ENCODE data around the gene SNRPD1. TPM values are rescaled to one million over a fixed set of nuclear protein-coding genes. Genes with fewer than 3 reads are reported as not detected.
A peak's percentile ranks its signal among the peaks of the same experiment; 100 is the strongest.
"Not testable (repeated sequence)": the region's sequence is repeated elsewhere in the genome, so short reads cannot be mapped to it uniquely, and the experiment has no call there.

SNRPD1 gene
- total RNA-seq, 1 donor from 2014 or later = 12.4 TPM

- Histone ChIP-seq H3K36me3 (ENCODE audit: control insufficient read depth, insufficient read depth, low read length) (no peaks in the 10 kb centered on the region), H3K27me3 (ENCODE audit: control insufficient read depth, insufficient read depth, low read length) (no peaks in the 10 kb centered on the region), H3K4me3 (ENCODE audit: low read depth, low read length) (no peak overlapping the region)
- DNase-seq (ENCODE audit: low read depth) = peak; percentile 62
- TF ChIP-seq, protein P1, sequence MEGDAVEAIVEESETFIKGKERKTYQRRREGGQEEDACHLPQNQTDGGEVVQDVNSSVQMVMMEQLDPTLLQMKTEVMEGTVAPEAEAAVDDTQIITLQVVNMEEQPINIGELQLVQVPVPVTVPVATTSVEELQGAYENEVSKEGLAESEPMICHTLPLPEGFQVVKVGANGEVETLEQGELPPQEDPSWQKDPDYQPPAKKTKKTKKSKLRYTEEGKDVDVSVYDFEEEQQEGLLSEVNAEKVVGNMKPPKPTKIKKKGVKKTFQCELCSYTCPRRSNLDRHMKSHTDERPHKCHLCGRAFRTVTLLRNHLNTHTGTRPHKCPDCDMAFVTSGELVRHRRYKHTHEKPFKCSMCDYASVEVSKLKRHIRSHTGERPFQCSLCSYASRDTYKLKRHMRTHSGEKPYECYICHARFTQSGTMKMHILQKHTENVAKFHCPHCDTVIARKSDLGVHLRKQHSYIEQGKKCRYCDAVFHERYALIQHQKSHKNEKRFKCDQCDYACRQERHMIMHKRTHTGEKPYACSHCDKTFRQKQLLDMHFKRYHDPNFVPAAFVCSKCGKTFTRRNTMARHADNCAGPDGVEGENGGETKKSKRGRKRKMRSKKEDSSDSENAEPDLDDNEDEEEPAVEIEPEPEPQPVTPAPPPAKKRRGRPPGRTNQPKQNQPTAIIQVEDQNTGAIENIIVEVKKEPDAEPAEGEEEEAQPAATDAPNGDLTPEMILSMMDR (IDR thresholded peaks at IDR 0.05; ENCODE audit: insufficient read depth, low read length, severe bottlenecking) = no peak
- no peak for FAIRE-seq
Measured at GRCh38 chr18:21669736-21670285, 57.7 kb downstream of the SNRPD1 start.

DNA sequence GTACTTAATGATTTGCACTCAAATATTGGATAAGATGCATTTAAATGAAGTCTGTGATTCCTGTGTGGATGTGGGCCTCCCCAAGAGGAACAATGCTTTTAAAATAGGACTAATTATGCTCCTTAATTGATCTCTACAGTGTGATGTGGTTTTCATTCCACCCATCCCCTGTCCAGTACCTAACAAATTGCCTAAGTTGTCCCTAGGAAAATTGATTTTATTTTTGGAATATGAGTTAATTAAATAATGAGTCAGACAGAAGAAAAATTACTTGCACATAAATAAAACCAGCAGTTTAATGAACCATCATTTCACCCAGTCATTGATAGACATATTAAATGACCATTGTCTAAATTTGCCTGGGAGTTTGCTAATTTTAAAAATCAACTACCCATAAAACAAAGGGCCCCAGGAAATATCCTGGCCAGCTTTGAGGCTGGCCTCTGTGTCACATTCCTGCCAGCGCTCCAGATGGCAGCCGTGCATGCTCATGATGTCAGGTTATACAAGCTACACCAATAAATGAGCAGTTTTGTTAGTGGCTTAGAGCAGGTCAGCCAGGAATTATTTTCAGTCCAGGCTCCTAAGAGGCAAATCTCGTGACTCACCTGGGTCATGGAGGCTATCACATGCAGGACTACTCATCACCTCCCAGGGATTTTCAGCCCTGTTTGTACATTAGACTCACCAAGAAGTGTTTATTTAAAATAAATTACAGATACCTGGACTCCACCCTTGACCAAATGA, 60.6 kb downstream of the SNRPD1 start:
- DNase-seq (ENCODE audit: low read depth) (peak; percentile 89), FAIRE-seq (no peak)
- no peak overlapping the region for H3K4me3 ChIP-seq (ENCODE audit: low read depth, low read length)
- H3K27me3 ChIP-seq (ENCODE audit: control insufficient read depth, insufficient read depth, low read length) = no peaks in the 10 kb centered on the region
- no peaks in the 10 kb centered on the region for H3K36me3 ChIP-seq (ENCODE audit: control insufficient read depth, insufficient read depth, low read length)
- TF ChIP-seq, protein P1 (IDR thresholded peaks at IDR 0.05; ENCODE audit: insufficient read depth, low read length, severe bottlenecking) = no peak

- peak; percentile 69 for DNase-seq (ENCODE audit: low read depth)
- not testable (repeated sequence) for H3K36me3 ChIP-seq (ENCODE audit: control insufficient read depth, insufficient read depth, low read length); FAIRE-seq
Measured at GRCh38 chr18:21675354-21675753, 63.2 kb downstream of the SNRPD1 start.

GRCh38 chr18:21678859-21679258, 66.7 kb downstream of the SNRPD1 start:
- no peak overlapping the region for H3K4me3 ChIP-seq (ENCODE audit: low read depth, low read length)
- DNase-seq (ENCODE audit: low read depth) = peak; percentile 24
- no peaks in the 10 kb centered on the region for H3K36me3 ChIP-seq (ENCODE audit: control insufficient read depth, insufficient read depth, low read length)
- no peaks in the 10 kb centered on the region for H3K27me3 ChIP-seq (ENCODE audit: control insufficient read depth, insufficient read depth, low read length)
- TF ChIP-seq, protein P1 (IDR thresholded peaks at IDR 0.05; ENCODE audit: insufficient read depth, low read length, severe bottlenecking) = no peak
- FAIRE-seq = no peak

More at GRCh38 chr18:21675354-21675753, 63.2 kb downstream of the SNRPD1 start:
- not testable (repeated sequence) for H3K4me3 ChIP-seq (ENCODE audit: low read depth, low read length); H3K27me3 ChIP-seq (ENCODE audit: control insufficient read depth, insufficient read depth, low read length)

GRCh38 chr18:21680161-21680560, 68.0 kb downstream of the SNRPD1 start:
- TF ChIP-seq, protein P1 (IDR thresholded peaks at IDR 0.05; ENCODE audit: insufficient read depth, low read length, severe bottlenecking) = no peak
- Histone ChIP-seq H3K4me3 (ENCODE audit: low read depth, low read length) (no peak overlapping the region), H3K36me3 (ENCODE audit: control insufficient read depth, insufficient read depth, low read length) (no peaks in the 10 kb centered on the region), H3K27me3 (ENCODE audit: control insufficient read depth, insufficient read depth, low read length) (no peaks in the 10 kb centered on the region)
- FAIRE-seq (no peak), DNase-seq (ENCODE audit: low read depth) (no peak)

GRCh38 chr18:21682371-21683051, 70.4 kb downstream of the SNRPD1 start:
- H3K36me3 ChIP-seq (ENCODE audit: control insufficient read depth, insufficient read depth, low read length) = no peaks in the 10 kb centered on the region
- no peak for FAIRE-seq
- peak overlapping the region; percentile 30 for H3K4me3 ChIP-seq (ENCODE audit: low read depth, low read length)
- H3K27me3 ChIP-seq (ENCODE audit: control insufficient read depth, insufficient read depth, low read length) = no peaks in the 10 kb centered on the region
- DNase-seq (ENCODE audit: low read depth) = peak; percentile 79
- TF ChIP-seq, protein P1 (IDR thresholded peaks at IDR 0.05; ENCODE audit: insufficient read depth, low read length, severe bottlenecking) = no peak
